Kidney (tissue), 14 donors: ENCODE data around the gene KRT82. TPM values are rescaled to one million over a fixed set of nuclear protein-coding genes. Genes with fewer than 3 reads are reported as not detected.

ENCODE experiments used
- DNase-seq, 5 donors: peaks; one replicate each; pipeline ENCODE4 v3.0.0-alpha.2; 2013 to 2020
- FAIRE-seq: peaks from 2 replicates; lab custom pipeline; 2012; peaks lifted over from hg19 to GRCh38; lab: Jason Lieb, UNC
- H3K27ac ChIP-seq, 2 donors: one replicate each; pipeline ENCODE4 v1.7.0; 2013; ENCODE audit warnings: low read depth in 2 of 2, low read length in 2 of 2, inconsistent platforms in 1 of 2
- H3K27me3 ChIP-seq: one replicate; pipeline ENCODE4 v1.7.1; 2013; ENCODE audit warnings: low read length, inconsistent platforms; ENCODE audit not compliant: control insufficient read depth, insufficient read depth
- H3K36me3 ChIP-seq, 3 donors: one replicate each; pipeline versions ENCODE4 v1.7.0 to v1.7.1; 2013; ENCODE audit warnings: low read length in 3 of 3, control low read depth in 1 of 3, inconsistent platforms in 1 of 3; ENCODE audit not compliant: insufficient read depth in 3 of 3, control insufficient read depth in 2 of 3
- H3K4me1 ChIP-seq, 3 donors: one replicate each; pipeline versions ENCODE4 v1.7.0 to v1.7.1; 2013; ENCODE audit warnings: low read length in 3 of 3, inconsistent platforms in 1 of 3, low read depth in 1 of 3; ENCODE audit not compliant: control insufficient read depth in 2 of 3, insufficient read depth in 2 of 3
- H3K4me3 ChIP-seq, 3 donors: one replicate each; pipeline versions ENCODE4 v1.7.0 to v1.8.1; 2013; ENCODE audit warnings: low read length in 3 of 3, control low read depth in 1 of 3, inconsistent platforms in 1 of 3
- H3K9ac ChIP-seq, 3 donors: one replicate each; pipeline versions ENCODE4 v1.7.0 to v1.7.1; 2013; ENCODE audit warnings: low read length in 3 of 3, control low read depth in 1 of 3, inconsistent platforms in 1 of 3
- H3K9me3 ChIP-seq, 3 donors: one replicate each; pipeline versions ENCODE4 v1.7.0 to v1.7.1; 2013; ENCODE audit warnings: low read length in 3 of 3, control low read depth in 1 of 3, inconsistent platforms in 1 of 3; ENCODE audit not compliant: control insufficient read depth in 2 of 3, insufficient read depth in 1 of 3
- intact Hi-C: fragments of 100-400 bp; cut with DNase I; formaldehyde crosslinking; loops from one replicate; pipeline ENCODE4 v1.11.1; 2022
- polyA plus RNA-seq: library from polyadenylated mRNA; stranded (reverse); fragments of 350-450 nt; fragmentation: Illumina TruSeq; extraction: RNeasy Lipid Tissue Mini Kit (QIAGEN cat#74804); gene quantifications from one replicate; pipeline ENCODE4 v1.2.3, GENCODE V29; 2014; ENCODE audit warnings: low read depth, low replicate concordance; ENCODE audit not compliant: insufficient read depth
- total RNA-seq: library from RNA; stranded (reverse); fragmentation: NEBNext Ultra II Directional; extraction: Animal tissue kit (Norgen Biotek cat#: 25700); gene quantifications from one replicate; pipeline ENCODE4 v1.2.1, GENCODE V29; 2021
- TF ChIP-seq, protein P1 (sequence below): IDR thresholded peaks from 3 replicates; pipeline ENCODE4 v1.5.1; 2012; ENCODE audit warnings: mild to moderate bottlenecking, moderate library complexity, borderline replicate concordance; ENCODE audit not compliant: insufficient read depth; ENCODE audit errors: extremely low read depth
- donor health status: control.
- donor health status: control.
- donor health status: control.
- donor health status: control.
- donor health status: control.
- donor health status: DM: yes; HTN: yes; CAD: no.
- donor health status: Normal renal cell carcinoma (clear cell type).

The KRT82 gene
- total and polyA plus RNA-seq, 2 donors from 2014 or later: not detected

GRCh38 chr12:52439845-52440244 lies 33.7 kb upstream of the KRT82 start:
- FAIRE-seq: no peak
- no peak for DNase-seq
- Histone ChIP-seq H3K4me1 (no peaks in the 10 kb centered on the region), H3K9me3 (no peaks in the 10 kb centered on the region), H3K36me3 (no peaks in the 10 kb centered on the region), H3K4me3 (no peak overlapping the region), H3K9ac (no peak overlapping the region), H3K27ac (no peak overlapping the region), H3K27me3 (no peaks in the 10 kb centered on the region)
- intact Hi-C loops: no loop called here
- TF ChIP-seq, protein P1, sequence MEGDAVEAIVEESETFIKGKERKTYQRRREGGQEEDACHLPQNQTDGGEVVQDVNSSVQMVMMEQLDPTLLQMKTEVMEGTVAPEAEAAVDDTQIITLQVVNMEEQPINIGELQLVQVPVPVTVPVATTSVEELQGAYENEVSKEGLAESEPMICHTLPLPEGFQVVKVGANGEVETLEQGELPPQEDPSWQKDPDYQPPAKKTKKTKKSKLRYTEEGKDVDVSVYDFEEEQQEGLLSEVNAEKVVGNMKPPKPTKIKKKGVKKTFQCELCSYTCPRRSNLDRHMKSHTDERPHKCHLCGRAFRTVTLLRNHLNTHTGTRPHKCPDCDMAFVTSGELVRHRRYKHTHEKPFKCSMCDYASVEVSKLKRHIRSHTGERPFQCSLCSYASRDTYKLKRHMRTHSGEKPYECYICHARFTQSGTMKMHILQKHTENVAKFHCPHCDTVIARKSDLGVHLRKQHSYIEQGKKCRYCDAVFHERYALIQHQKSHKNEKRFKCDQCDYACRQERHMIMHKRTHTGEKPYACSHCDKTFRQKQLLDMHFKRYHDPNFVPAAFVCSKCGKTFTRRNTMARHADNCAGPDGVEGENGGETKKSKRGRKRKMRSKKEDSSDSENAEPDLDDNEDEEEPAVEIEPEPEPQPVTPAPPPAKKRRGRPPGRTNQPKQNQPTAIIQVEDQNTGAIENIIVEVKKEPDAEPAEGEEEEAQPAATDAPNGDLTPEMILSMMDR: no peak

GRCh38 chr12:52439420-52439819 lies 33.3 kb upstream of the KRT82 start:
- Histone ChIP-seq H3K36me3 (no peaks in the 10 kb centered on the region), H3K27me3 (no peaks in the 10 kb centered on the region), H3K4me3 (no peak overlapping the region), H3K9ac (no peak overlapping the region), H3K27ac (no peak overlapping the region), H3K9me3 (no peaks in the 10 kb centered on the region), H3K4me1 (no peaks in the 10 kb centered on the region)
- intact Hi-C loops: no loop called here
- no peak for DNase-seq
- TF ChIP-seq, protein P1: no peak
- FAIRE-seq: no peak

DNA sequence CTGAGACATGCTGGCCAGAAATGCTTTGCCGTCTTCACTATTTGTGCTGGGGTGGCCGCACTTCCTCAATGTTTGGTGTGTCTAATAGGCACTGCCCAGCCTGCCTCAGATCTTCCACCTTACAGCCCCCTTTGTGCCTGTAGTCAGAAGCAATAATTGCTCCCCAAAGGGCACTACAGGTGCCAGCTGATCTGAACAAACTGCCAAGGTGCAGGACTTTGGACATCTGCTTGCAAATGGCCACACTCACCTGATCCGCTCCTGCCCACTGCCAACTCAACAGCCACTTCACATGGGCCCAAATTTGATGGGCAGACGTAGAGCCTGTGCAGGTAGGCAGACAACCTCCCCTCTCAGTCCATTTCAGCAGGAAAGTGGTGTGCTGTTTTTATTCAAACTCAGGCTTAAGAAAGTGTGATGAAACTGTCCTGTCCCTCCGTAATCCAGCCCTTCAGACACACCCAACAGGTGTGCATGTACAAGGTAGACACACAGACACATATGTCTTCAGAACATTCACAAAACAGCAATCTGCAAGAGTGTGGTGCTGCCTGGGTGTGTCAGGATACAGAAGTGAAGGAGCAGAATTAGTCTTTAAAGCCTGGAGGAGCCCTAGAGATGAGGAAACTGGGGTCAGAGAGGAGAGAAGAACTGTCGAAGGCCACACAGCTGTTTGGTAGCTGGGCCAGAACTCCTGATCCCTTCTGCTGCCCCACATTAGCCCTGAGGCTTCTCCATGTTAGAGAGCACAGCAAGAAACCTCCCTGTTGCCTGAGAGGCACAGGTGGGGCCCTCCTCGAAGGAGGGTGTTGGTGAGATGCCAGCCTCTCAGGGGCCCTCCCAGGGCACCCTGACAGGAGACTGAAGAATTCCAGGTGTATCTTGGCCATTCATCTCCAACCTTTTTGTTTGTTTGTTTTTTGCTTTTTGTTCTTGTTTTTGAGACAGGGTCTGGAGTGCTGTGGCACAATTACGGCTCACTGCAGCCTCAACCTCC lies 32.5 kb upstream of the KRT82 start:
- FAIRE-seq (no peak), DNase-seq (no peak)
- Histone ChIP-seq H3K27ac (no peak overlapping the region), H3K4me3 (no peak overlapping the region), H3K4me1 (no peaks in the 10 kb centered on the region), H3K9ac (no peak overlapping the region), H3K36me3 (no peaks in the 10 kb centered on the region), H3K9me3 (no peaks in the 10 kb centered on the region), H3K27me3 (no peaks in the 10 kb centered on the region)
- TF ChIP-seq, protein P1: no peak
- intact Hi-C loops: no loop called here
